ENCODE measurements around the gene CYB5R2. TPM values are rescaled to one million over a fixed set of nuclear protein-coding genes. Genes with fewer than 3 reads are reported as not detected.

Gene CYB5R2
- total RNA-seq, 1 donor from 2014 or later, result 16.0 TPM

DNA sequence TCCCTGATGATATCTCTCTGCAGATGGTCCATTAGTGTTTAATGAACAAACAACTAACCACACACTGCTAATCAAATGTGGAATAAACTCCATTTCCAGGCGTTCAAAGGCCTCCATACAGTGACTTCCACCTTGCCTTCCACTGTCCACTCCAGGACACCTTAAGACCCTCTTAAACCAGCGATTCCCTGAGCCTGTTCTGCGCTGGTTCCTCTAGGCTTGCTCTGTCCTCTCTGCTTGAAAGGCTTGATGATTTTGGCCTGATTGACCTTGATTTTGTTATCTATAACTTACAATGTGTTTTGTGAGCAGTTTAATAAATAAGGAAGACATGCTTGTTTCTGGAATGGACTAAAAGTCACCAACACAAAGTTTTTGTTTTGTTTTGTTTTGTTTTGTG lies 20.9 kb upstream of the CYB5R2 start:
- TF ChIP-seq CTCF (IDR thresholded peaks at IDR 0.05), result no peak
- Histone ChIP-seq H3K27me3 (ENCODE audit: low read depth) (peaks cover 13% of the 10 kb centered on the region), H3K9me3 (no peaks in the 10 kb centered on the region), H3K4me3 (peak overlapping the region; percentile 27), H3K36me3 (no peaks in the 10 kb centered on the region), H3K27ac (no peak overlapping the region), H3K4me1 (peaks cover 5% of the 10 kb centered on the region)
- no peak for ATAC-seq
- DNase-seq, result no peak
- intact Hi-C loops (cut with DNase I), result no loop called here

- intact Hi-C loops (cut with DNase I), result no loop called here
- no peak for ATAC-seq
Observed at GRCh38 chr11:7692426-7692825, 19.1 kb upstream of the CYB5R2 start.

GRCh38 chr11:7691759-7692350 lies 18.6 kb upstream of the CYB5R2 start:
- ATAC-seq (no peak), DNase-seq (no peak)
- Histone ChIP-seq H3K4me1 (peaks cover 5% of the 10 kb centered on the region), H3K9me3 (no peaks in the 10 kb centered on the region), H3K27me3 (ENCODE audit: low read depth) (peaks cover 13% of the 10 kb centered on the region), H3K27ac (no peak overlapping the region), H3K4me3 (no peak overlapping the region), H3K36me3 (no peaks in the 10 kb centered on the region)
- no peak for TF ChIP-seq CTCF (IDR thresholded peaks at IDR 0.05)
- intact Hi-C loops (cut with DNase I), result no loop called here

More at GRCh38 chr11:7692426-7692825, 19.1 kb upstream of the CYB5R2 start:
- no peak for TF ChIP-seq CTCF (IDR thresholded peaks at IDR 0.05)
- no peak for DNase-seq
- H3K27ac ChIP-seq, result no peak overlapping the region
- no peaks in the 10 kb centered on the region for H3K9me3 ChIP-seq
- H3K4me3 ChIP-seq, result no peak overlapping the region
- H3K4me1 ChIP-seq, result peaks cover 5% of the 10 kb centered on the region
- peaks cover 13% of the 10 kb centered on the region for H3K27me3 ChIP-seq (ENCODE audit: low read depth)
- H3K36me3 ChIP-seq, result no peaks in the 10 kb centered on the region

GRCh38 chr11:7690648-7691047 lies 17.3 kb upstream of the CYB5R2 start:
- Histone ChIP-seq H3K4me1 (peaks cover 5% of the 10 kb centered on the region), H3K27ac (no peak overlapping the region), H3K27me3 (ENCODE audit: low read depth) (peaks cover 13% of the 10 kb centered on the region), H3K9me3 (no peaks in the 10 kb centered on the region), H3K36me3 (no peaks in the 10 kb centered on the region), H3K4me3 (no peak overlapping the region)
- TF ChIP-seq CTCF (IDR thresholded peaks at IDR 0.05), result no peak
- ATAC-seq (no peak), DNase-seq (no peak)
- intact Hi-C loops (cut with DNase I), result no loop called here

GRCh38 chr11:7689239-7689638 lies 15.9 kb upstream of the CYB5R2 start:
- no peak for TF ChIP-seq CTCF (IDR thresholded peaks at IDR 0.05)
- Histone ChIP-seq H3K9me3 (no peaks in the 10 kb centered on the region), H3K4me3 (no peak overlapping the region), H3K27me3 (ENCODE audit: low read depth) (peaks cover 12% of the 10 kb centered on the region), H3K27ac (no peak overlapping the region), H3K36me3 (no peaks in the 10 kb centered on the region), H3K4me1 (peaks cover 2% of the 10 kb centered on the region)
- no peak for ATAC-seq
- intact Hi-C loops (cut with DNase I), result no loop called here
- DNase-seq, result no peak
